Smooth muscle cell (in vitro differentiated cells): ENCODE measurements around the gene OR14A2. TPM values are rescaled to one million over a fixed set of nuclear protein-coding genes. Genes with fewer than 3 reads are reported as not detected.
"Not testable (repeated sequence)": the region's sequence is repeated elsewhere in the genome, so short reads cannot be mapped to it uniquely, and the experiment has no call there.

Experiments used
- DNase-seq: peaks from one replicate; lab custom pipeline; 2025; ENCODE audit not compliant: unreplicated experiment; lab: John Stamatoyannopoulos, UW
- H2AFZ ChIP-seq: fragments of 200-600 bp; sonication (generic); 2 replicates; pipeline ENCODE4 v1.6.0; 2016; ENCODE audit warnings: antibody characterized with exemption, low read depth, mild to moderate bottlenecking
- H3F3A ChIP-seq: fragments of 200-600 bp; sonication (generic); 2 replicates; pipeline ENCODE4 v1.6.0; 2017; ENCODE audit warnings: antibody characterized with exemption, low read depth
- H3K27ac ChIP-seq: fragments of 200-600 bp; sonication (generic); 2 replicates; pipeline ENCODE4 v1.5.1; 2016; ENCODE audit warnings: low read depth, mild to moderate bottlenecking
- H3K27me3 ChIP-seq: fragments of 200-600 bp; sonication (generic); 2 replicates; pipeline ENCODE4 v1.6.1; 2016; ENCODE audit warnings: low read depth, mild to moderate bottlenecking
- H3K36me3 ChIP-seq: fragments of 200-600 bp; sonication (generic); 2 replicates; pipeline ENCODE4 v1.5.1; 2016; ENCODE audit warnings: low read depth
- H3K4me1 ChIP-seq: fragments of 200-600 bp; sonication (generic); 2 replicates; pipeline ENCODE4 v1.5.1; 2016; ENCODE audit warnings: low read depth
- H3K4me2 ChIP-seq: fragments of 200-600 bp; sonication (generic); 2 replicates; pipeline ENCODE4 v1.6.0; 2016; ENCODE audit warnings: mild to moderate bottlenecking
- H3K4me3 ChIP-seq: fragments of 200-600 bp; sonication (generic); 2 replicates; pipeline ENCODE4 v1.5.1; 2016; ENCODE audit warnings: mild to moderate bottlenecking
- H3K79me2 ChIP-seq: fragments of 200-600 bp; sonication (generic); 2 replicates; pipeline ENCODE4 v1.6.0; 2016; ENCODE audit warnings: low read depth, mild to moderate bottlenecking
- H3K9ac ChIP-seq: fragments of 200-600 bp; sonication (generic); 2 replicates; pipeline ENCODE4 v1.6.0; 2016; ENCODE audit warnings: low read depth
- H3K9me3 ChIP-seq: fragments of 200-600 bp; sonication (generic); replicated peaks from 2 replicates; pipeline ENCODE4 v1.5.1; 2016; ENCODE audit warnings: low read depth
- H4K20me1 ChIP-seq: fragments of 200-600 bp; sonication (generic); 2 replicates; pipeline ENCODE4 v1.6.0; 2016; ENCODE audit warnings: low read depth
- CTCF ChIP-seq: fragments of 200-600 bp; sonication (generic); IDR thresholded peaks from 2 replicates; pipeline ENCODE4 v1.5.1; 2017; ENCODE audit warnings: borderline replicate concordance, mild to moderate bottlenecking, antibody characterized with exemption; ENCODE audit not compliant: insufficient read depth, poor library complexity, severe bottlenecking
- WGBS: methylation state at CpG from one replicate; pipeline ENCODE4 v1.1.7; 2016; ENCODE audit warnings: low lambda C conversion rate; 5-methylcytosine and 5-hydroxymethylcytosine counted together
- polyA plus RNA-seq: library from polyadenylated mRNA; unstranded; fragments of >200 nt; fragmentation: Nextera tagmentation; extraction: Ambion mirVana; gene quantifications from 2 replicates; pipeline ENCODE4 v1.2.1, GENCODE V29; 2016
- total RNA-seq: library from RNA; depleted of rRNA; stranded (reverse); fragments of >200 nt; gene quantifications from 2 replicates; pipeline ENCODE4 v1.2.3, GENCODE V29; 2014

The OR14A2 gene
- total and polyA plus RNA-seq, 2 experiments from 2014 or later, result not detected

- Histone ChIP-seq H3K79me2 (no peaks in the 10 kb centered on the region), H3K36me3 (no peaks in the 10 kb centered on the region), H3K9me3 (peaks cover 27% of the 10 kb centered on the region), H3K4me3 (no peak overlapping the region), H3K27ac (no peak overlapping the region), H3K4me1 (no peaks in the 10 kb centered on the region), H3K27me3 (no peaks in the 10 kb centered on the region), H3K4me2 (no peak overlapping the region), H4K20me1 (no peaks in the 10 kb centered on the region), H3F3A (no peaks in the 10 kb centered on the region), H3K9ac (no peak overlapping the region), H2AFZ (no peak overlapping the region)
- no peak for DNase-seq
- 71% methylated on average over 1 of the region's 1 CpG for WGBS
- TF ChIP-seq CTCF, result no peak
These were observed 1.9 kb upstream of the OR14A2 start for GRCh38 chr1:247749870-247750269.

GRCh38 chr1:247747616-247748015, 325 bp downstream of the OR14A2 start:
- no peak overlapping the region for H2AFZ ChIP-seq
- DNase-seq, result no peak
- H3K9ac ChIP-seq, result no peak overlapping the region
- H3K36me3 ChIP-seq, result no peaks in the 10 kb centered on the region
- H3K27ac ChIP-seq, result no peak overlapping the region
- H3K27me3 ChIP-seq, result no peaks in the 10 kb centered on the region
- WGBS, result 82% methylated on average over 7 of the region's 7 CpGs
- no peak for TF ChIP-seq CTCF
- no peaks in the 10 kb centered on the region for H3K4me1 ChIP-seq
- no peaks in the 10 kb centered on the region for H3K79me2 ChIP-seq
- H3K4me2 ChIP-seq, result no peak overlapping the region
- H4K20me1 ChIP-seq, result no peaks in the 10 kb centered on the region
- no peaks in the 10 kb centered on the region for H3F3A ChIP-seq
- H3K4me3 ChIP-seq, result no peak overlapping the region
- peaks cover 27% of the 10 kb centered on the region for H3K9me3 ChIP-seq

GRCh38 chr1:247746391-247746935, 1.5 kb downstream of the OR14A2 start:
- no peak overlapping the region for H3K27ac ChIP-seq
- H3K4me3 ChIP-seq, result no peak overlapping the region
- DNase-seq, result no peak

GRCh38 chr1:247742215-247742760, 5.7 kb downstream of the OR14A2 start:
- not testable (repeated sequence) for H3K9me3 ChIP-seq, H3K36me3 ChIP-seq, H4K20me1 ChIP-seq, H3K79me2 ChIP-seq, H3F3A ChIP-seq, H3K4me3 ChIP-seq, H3K27me3 ChIP-seq, DNase-seq, H3K4me1 ChIP-seq, H3K4me2 ChIP-seq, H2AFZ ChIP-seq, H3K27ac ChIP-seq, H3K9ac ChIP-seq
- 42% methylated on average over 3 of the region's 3 CpGs for WGBS

More at GRCh38 chr1:247746391-247746935, 1.5 kb downstream of the OR14A2 start:
- no peak for TF ChIP-seq CTCF
- H4K20me1 ChIP-seq, result no peaks in the 10 kb centered on the region
- no peak overlapping the region for H3K4me2 ChIP-seq
- H3K9ac ChIP-seq, result no peak overlapping the region
- no peak overlapping the region for H2AFZ ChIP-seq
- peaks cover 19% of the 10 kb centered on the region for H3K9me3 ChIP-seq
- no peaks in the 10 kb centered on the region for H3K4me1 ChIP-seq
- no peaks in the 10 kb centered on the region for H3F3A ChIP-seq
- no peaks in the 10 kb centered on the region for H3K27me3 ChIP-seq
- 57% methylated on average over 3 of the region's 3 CpGs for WGBS
- no peaks in the 10 kb centered on the region for H3K36me3 ChIP-seq
- no peaks in the 10 kb centered on the region for H3K79me2 ChIP-seq
